PFSK-1 (cell line): Measurements from ENCODE around the gene MAGI1.

Source experiments
- POLR2AphosphoS5 ChIP-seq: IDR thresholded peaks from 2 replicates; pipeline ENCODE4 v1.6.1; 2012; ENCODE audit warnings: low read depth, mild to moderate bottlenecking, control low read depth, low read length, moderate library complexity
- SIN3A ChIP-seq: IDR thresholded peaks from 2 replicates; pipeline ENCODE4 v1.6.1; 2012; ENCODE audit warnings: mild to moderate bottlenecking, low read length, moderate library complexity, borderline replicate concordance; ENCODE audit not compliant: insufficient read depth
- TAF1 ChIP-seq: IDR thresholded peaks from 2 replicates; pipeline ENCODE4 v1.6.1; 2012; ENCODE audit warnings: low read length, control low read depth, borderline replicate concordance; ENCODE audit not compliant: insufficient read depth
- TF ChIP-seq, protein P1 (sequence below), 2 experiments: IDR thresholded peaks; 2 replicates each; pipeline versions ENCODE4 v1.6.1 to v1.8.0; 2011 to 2012; ENCODE audit warnings: low read depth in 2 of 2, low read length in 2 of 2, control low read depth in 1 of 2, inconsistent platforms in 1 of 2, mild to moderate bottlenecking in 1 of 2, moderate library complexity in 1 of 2; ENCODE audit not compliant: insufficient read depth in 1 of 2

DNA sequence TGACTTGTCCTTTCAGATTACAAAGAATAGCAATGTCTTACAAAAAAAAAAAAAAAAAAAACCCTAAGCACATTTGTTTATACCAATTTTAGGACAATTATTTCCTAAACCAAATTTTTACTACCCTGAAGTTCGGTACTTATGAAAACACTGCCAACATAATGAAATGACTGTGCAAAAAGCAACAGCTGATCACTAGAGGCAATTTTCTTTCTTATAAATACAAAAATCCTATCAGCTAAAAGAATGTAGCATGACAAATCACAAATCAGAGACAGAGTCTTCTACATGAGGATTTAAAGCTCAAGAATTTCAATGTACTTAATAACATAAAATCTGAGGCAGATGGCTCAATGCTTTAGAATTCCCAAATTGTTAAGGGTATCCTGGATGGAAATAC is 191.8 kb downstream of the MAGI1 start:
- TF ChIP-seq, protein P1, sequence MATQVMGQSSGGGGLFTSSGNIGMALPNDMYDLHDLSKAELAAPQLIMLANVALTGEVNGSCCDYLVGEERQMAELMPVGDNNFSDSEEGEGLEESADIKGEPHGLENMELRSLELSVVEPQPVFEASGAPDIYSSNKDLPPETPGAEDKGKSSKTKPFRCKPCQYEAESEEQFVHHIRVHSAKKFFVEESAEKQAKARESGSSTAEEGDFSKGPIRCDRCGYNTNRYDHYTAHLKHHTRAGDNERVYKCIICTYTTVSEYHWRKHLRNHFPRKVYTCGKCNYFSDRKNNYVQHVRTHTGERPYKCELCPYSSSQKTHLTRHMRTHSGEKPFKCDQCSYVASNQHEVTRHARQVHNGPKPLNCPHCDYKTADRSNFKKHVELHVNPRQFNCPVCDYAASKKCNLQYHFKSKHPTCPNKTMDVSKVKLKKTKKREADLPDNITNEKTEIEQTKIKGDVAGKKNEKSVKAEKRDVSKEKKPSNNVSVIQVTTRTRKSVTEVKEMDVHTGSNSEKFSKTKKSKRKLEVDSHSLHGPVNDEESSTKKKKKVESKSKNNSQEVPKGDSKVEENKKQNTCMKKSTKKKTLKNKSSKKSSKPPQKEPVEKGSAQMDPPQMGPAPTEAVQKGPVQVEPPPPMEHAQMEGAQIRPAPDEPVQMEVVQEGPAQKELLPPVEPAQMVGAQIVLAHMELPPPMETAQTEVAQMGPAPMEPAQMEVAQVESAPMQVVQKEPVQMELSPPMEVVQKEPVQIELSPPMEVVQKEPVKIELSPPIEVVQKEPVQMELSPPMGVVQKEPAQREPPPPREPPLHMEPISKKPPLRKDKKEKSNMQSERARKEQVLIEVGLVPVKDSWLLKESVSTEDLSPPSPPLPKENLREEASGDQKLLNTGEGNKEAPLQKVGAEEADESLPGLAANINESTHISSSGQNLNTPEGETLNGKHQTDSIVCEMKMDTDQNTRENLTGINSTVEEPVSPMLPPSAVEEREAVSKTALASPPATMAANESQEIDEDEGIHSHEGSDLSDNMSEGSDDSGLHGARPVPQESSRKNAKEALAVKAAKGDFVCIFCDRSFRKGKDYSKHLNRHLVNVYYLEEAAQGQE (IDR thresholded peaks at IDR 0.05; ENCODE audit: insufficient read depth in 1 of 2, low read depth in 2 of 2, low read length in 2 of 2), result no peak
- no peak for TF ChIP-seq SIN3A
- TF ChIP-seq POLR2AphosphoS5, result no peak
- no peak for TF ChIP-seq TAF1
